Measurements from ENCODE around the gene UBE3B.

UBE3B gene

GRCh38 chr12:109476807-109477184, 638 bp upstream of the UBE3B start:
- DNase-seq: no peak

DNA sequence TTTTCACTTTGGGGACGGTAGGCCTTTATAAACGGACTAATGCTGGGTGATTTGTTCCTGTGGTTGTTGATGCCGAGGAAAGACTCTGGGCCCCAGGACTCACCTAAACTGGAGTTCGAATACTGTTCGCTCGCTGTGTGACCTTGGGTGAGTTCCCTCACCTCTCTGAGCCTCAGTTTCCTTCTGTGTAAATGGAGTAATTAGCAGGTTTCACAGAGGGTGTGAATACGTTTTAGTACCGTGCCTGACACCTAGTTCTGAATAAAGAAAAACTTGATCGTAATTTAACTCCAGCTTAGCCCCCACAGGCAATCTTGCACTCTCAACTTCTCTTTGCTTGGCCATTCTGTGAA, 505 bp downstream of the UBE3B start:
- DNase-seq: no peak

DNA sequence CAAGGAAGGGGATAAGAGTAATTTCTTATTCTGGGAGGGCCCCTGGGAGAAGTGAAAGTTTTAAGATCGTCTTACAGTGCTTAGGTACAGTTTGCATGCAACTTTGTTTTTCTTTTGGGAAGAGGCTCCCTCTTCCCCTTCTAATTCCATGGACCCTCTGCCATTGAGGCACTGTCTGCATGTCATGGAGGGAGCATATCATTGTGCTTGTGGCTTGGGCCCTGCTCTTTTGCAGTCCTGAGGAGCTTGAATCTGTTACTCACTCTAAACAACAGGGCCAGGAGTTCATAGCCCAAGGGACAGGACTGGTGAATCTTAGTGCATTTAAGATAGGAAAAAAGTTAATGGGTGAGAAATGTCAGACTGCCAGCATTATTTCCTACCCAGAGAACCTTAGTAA, 2.3 kb downstream of the UBE3B start:
- no peak for DNase-seq

DNA sequence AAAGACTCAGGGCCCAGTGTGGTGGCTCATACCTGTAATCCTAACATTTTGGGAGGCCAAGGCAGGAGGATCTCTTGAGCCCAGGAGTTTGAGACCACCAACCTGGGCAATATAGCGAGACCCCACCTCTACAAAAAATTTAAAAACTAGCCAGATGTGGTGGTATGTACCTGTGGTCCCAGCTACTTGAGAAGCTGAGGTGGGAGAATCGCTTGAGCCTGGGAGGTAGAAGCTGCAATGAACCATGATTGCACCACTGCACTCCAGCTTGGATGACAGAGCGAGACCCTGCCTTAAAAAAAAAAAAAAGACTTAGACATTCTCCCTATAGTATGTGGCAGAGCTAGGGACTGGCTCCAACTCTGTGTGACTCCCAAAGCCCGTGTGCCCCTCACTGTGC, 2.9 kb downstream of the UBE3B start:
- DNase-seq: no peak

DNA sequence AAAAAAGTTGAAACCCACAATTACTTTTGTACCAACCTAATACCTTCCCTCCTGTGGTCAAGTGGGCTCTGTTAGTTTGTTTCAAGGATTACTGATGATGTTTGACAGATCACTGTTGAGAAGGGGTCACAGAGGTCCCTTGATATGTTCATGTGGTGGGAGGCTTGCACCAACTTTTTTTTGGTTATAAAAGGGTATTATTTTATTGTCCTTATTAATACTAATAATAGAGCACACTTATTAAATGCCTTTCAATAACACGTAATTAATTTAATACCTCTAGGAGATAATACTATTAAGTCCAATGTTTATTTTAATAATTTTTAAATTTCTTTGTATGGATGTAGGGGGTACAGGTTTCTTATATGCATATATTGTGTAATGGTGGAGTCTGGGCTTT, 4.4 kb downstream of the UBE3B start:
- DNase-seq: no peak

GRCh38 chr12:109482491-109482890, 5.1 kb downstream of the UBE3B start:
- no peak for DNase-seq

- no peak for DNase-seq
Observed at GRCh38 chr12:109482894-109483293, 5.5 kb downstream of the UBE3B start.

DNA sequence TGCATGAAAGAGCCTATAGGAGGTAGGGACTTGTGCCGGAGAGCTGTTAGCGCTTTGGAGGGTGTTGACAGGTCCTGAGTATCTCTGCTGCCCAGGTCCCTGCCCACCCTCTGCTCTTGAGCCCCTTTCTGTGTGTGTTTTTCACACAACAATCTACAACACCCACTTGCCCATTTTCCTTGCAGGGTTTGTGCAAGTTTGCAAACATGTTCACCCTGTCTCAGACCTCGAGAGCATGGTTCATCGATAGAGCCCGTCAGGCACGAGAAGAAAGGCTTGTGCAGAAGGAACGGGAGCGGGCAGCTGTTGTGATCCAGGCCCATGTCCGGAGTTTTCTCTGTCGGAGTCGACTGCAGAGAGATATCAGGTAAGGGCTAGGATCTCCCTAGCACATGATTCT, 5.9 kb downstream of the UBE3B start:
- no peak for DNase-seq

DNA sequence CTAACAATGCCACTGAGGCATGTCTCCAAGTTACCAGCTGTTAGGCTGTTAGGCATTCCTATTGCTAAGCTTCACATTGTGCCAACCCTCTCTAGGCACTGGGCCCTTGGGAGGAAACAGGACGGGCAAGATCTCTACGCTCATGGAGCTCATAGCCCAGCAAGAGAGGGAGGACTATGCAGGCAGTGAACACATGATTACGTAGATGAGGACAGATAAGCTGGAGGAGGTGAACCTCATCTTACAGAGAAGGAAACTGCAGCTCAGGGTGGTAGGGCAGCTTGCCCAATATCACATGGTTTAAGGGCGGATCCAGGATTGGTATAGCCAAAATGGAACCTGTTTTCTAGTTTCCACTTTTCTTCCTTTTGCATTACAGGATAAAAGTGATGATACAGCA, 7.8 kb downstream of the UBE3B start:
- DNase-seq: no peak

- no peak for DNase-seq
Observed at GRCh38 chr12:109487181-109488050, 10.0 kb downstream of the UBE3B start.

DNA sequence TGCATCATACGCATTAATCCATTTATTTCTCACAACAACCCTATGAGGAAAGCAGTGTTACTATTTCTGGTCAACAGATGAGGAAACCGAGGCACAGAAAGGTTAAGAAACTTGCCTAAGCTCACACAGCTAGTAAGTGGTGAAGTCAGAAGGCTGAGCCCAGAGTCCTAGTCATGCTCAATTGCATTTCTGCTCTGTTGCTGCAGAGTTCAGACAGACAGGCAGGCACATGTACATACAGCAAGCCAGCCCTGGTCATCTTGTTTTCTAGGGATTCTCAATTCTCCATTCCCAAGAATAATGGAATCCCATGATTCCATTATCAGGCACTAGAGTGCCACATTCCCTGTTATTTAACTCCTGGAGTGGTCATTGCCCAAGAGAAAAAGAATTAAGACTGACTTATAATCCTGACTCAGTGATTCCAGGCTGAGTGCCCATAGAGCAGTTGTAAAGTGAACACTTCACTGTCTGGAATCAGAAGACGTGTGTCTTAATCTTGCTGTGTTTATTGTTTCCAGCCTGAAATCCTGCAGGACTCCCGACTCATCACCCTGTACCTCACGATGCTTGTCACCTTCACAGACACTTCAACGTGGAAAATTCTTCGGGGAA, 10.7 kb downstream of the UBE3B start:
- DNase-seq: no peak

DNA sequence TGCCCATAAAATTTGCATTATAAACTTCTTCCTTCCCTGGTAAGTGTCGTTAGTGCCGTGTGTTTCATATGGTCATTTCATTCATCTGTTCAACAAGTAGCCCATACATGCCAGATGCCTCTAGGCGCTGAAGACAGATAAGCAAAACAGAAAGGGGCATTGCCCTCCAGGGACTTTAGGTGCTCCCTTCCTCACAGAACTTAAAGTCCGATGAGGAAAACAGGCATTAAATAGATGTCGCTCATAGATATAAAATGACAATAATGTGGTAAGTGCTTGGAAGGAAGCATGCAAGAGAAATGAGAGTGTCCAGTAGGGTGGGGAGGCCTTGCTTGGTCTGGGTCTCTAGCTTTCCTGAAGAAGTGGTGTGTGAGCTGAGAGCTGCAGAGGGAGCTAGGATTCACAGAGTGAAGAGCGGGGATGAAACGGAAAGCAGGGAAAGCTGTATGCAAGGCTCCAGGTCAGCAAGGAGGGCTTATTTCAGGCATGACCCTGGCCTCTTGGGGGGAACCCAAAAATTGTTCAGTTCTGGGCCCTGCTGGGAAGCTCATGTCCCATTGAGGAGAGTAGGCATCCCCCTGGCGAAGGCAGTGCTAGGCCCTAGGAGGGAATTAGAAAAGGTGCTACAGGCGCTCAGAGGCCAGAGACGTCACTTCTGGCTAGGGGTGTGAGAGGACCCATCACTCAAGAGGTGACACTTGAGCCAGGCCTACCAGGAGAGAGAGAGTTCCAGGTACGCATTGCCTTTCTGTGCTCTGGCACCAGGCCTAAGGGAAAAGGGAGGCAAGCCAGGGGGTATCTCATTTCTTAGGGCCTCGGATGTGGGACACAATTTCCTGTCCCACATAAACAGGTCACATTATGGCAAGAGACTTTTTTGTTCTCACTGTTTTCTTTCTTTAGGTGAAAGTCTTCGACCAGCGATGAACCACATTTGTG, 11.9 kb downstream of the UBE3B start:
- DNase-seq: no peak

- no peak for DNase-seq
Observed at GRCh38 chr12:109489955-109490565, 12.6 kb downstream of the UBE3B start.

DNA sequence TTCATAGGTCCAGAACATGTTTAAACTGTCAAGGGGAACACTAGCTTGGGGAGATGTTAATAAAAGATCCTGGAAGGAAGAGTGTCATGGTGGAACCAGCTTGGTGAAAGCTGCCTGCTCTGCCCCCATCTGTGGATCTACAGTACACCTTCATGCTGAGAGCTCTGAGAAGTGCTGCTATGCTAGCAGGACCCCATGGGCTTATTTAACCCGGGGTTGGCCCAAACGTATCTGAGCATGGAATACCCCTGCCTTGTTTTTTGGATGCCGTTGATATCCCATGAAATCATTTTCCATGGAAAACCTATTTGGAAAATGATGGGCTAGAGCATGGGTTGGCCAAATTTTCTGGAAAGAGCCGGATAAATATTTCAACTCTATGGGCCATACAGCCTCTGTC, 14.2 kb downstream of the UBE3B start:
- no peak for DNase-seq

- DNase-seq: no peak
Observed at GRCh38 chr12:109492371-109492770, 14.9 kb downstream of the UBE3B start.

DNA sequence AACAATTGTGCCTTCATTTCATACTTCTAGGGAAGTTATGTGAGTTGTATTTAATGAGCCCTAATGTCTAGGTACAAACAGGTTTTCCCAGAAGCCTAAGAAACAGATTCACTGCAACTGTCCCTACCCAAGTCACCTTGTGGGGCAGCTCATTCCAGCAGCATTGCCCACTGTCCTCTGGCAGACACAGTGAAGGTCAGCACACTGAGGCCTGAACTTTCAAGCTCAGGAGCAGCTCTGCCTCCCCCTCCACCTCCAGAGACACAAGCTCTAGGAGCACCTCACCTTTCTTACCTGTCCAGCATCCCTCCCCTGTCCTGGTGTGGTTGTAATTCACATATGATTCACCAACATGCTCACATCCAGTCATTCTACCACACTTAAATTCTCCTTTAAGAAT, 15.7 kb downstream of the UBE3B start:
- DNase-seq: no peak

DNA sequence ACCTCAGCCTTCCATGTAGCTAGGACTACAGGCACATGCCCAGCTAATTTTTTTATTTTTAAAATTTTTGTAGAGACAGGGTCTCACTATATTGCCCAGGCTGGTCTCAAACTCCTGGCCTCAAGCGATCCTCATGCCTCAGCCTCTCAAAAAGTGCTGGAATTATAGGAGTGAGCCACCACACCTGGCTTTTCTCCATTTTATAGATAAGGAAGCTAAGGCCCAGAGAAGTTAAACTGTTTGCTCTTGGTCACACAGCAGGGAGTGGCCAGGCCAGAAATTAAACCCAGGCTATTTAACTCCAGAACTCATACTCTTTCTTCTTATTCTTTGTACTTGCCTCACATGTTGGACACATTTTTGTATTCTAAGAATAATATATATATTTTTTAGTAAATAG, 16.5 kb downstream of the UBE3B start:
- no peak for DNase-seq

DNA sequence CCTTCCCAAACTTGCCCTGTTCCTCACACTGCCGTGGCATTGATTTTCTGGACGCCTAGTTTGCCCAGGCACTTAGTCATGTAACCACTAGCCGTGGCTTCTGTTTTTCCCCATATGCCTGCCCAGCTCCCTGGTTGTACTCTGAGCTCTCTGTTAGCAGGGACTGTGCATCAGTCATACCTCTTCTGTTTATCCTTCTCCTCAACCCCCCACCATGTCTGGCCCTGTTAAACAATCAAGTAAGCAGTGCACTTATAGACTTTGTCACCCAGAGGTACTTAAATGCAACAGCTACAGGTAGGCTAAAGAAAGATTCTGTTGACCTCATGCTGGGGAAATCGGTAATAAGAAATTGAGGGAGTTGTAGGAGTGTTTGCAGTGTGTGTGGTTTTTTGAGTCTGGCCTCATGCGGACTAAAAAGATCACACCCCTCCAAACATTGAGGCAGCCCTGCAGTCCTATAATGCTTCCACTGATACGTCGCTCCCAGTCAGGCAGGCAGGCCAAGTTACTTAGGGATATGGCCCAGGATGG, 17.0 kb downstream of the UBE3B start:
- DNase-seq: no peak

DNA sequence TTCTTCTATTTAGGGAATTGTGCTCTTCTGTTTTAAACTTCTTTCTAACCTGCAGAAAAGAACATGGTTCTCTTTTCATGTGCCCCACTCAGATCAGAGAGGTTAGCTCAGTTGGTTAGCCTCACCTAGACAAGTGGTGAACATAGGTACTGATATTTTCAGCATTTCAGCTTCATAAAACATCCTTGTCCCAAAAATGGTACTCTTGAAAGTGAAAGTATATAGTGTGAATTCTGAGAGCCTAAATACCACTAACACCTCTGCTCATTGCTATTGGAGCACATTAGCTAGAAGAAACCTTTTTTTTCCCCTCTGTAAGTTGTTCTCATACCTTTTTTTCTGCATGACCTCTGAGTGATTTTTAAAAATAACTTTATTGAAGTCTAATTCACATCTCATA, 17.6 kb downstream of the UBE3B start:
- DNase-seq: no peak

GRCh38 chr12:109496306-109496705, 18.9 kb downstream of the UBE3B start:
- no peak for DNase-seq

DNA sequence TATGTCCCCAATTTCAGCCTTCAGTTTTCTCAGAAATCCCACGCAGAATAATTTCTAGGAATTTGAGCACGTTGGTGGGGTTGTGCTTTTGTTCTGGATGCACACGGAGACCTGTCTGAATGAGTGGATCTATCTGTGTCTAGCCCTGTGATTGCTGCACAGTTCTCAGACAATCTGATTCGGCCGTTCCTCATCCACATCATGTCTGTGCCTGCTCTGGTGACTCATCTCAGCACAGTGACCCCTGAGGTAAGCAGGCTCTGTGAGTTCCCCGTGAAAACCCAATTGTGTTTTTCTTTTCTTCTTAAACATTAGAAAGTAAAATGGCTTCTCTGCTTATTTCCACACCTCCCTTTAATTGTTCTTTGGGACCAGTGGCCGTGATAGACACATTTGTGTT, 20.2 kb downstream of the UBE3B start:
- DNase-seq: no peak

DNA sequence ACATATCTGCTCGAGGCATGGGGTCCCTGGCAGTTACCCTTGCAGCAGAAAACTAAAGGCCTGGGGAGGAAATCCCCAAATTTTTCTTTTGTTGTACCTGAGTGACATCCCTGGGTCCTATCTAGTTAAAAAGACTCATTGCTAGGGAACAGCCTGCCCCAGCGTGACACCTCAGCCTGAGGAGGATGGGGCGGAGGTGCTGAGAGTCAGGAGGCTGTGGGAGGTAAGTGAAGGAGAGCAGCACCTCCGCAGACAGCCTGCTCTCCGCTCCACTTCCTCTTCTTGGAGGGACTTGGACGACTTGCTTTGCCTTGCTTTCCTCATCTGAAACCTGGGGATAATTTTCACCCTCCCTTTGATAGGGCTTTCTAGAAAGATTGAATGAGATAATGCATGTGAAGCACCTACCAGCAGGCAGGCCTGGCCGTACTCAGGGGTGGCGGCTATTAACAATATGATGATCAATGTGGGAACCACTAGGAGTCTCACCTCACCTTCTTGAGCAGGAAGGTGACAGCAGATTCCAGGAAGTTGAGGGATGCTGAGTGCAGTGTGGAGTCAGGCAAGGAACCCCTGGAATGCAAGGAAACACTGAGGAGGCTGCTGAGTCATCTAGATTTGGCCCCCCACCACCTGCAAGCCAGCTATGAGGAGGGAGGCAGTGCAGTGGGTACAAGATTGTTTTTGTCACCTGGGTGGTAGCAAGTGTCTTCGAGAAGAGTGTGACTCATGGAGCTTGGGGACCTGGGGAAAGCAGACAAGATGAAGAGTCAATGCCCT, 23.2 kb downstream of the UBE3B start:
- DNase-seq: no peak

All from DMS79 (cell line).